Measurements from ENCODE around the gene DDX19B.
"Not testable (repeated sequence)": the region's sequence is repeated elsewhere in the genome, so short reads cannot be mapped to it uniquely, and the experiment has no call there.

DDX19B gene

DNA sequence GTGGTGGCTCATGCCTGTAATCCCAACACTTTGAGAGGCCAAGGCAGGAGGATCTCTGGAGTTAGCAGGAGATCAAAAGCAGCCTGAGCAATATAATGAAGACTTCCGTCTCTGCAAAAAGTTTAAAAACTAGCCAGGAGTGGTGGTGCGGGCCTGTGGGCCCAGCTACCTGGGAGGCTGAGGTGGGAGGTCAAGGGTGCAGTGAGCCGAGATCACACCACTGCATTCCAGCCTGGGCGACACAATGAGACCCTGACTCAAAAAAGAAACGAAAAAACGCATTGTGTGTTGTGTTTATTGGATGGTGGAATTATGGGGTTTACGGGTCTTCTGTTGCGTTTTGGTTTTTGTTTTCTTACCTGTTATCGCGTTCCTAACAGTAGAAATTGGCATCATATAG is 46.9 kb downstream of the DDX19B start:
- peak overlapping the region; percentile 80 for H3K4me3 ChIP-seq (ENCODE audit: low read depth, low read length)
- TF ChIP-seq, protein P1, sequence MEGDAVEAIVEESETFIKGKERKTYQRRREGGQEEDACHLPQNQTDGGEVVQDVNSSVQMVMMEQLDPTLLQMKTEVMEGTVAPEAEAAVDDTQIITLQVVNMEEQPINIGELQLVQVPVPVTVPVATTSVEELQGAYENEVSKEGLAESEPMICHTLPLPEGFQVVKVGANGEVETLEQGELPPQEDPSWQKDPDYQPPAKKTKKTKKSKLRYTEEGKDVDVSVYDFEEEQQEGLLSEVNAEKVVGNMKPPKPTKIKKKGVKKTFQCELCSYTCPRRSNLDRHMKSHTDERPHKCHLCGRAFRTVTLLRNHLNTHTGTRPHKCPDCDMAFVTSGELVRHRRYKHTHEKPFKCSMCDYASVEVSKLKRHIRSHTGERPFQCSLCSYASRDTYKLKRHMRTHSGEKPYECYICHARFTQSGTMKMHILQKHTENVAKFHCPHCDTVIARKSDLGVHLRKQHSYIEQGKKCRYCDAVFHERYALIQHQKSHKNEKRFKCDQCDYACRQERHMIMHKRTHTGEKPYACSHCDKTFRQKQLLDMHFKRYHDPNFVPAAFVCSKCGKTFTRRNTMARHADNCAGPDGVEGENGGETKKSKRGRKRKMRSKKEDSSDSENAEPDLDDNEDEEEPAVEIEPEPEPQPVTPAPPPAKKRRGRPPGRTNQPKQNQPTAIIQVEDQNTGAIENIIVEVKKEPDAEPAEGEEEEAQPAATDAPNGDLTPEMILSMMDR (IDR thresholded peaks at IDR 0.05; ENCODE audit: low read depth, low read length), result no peak

DNA sequence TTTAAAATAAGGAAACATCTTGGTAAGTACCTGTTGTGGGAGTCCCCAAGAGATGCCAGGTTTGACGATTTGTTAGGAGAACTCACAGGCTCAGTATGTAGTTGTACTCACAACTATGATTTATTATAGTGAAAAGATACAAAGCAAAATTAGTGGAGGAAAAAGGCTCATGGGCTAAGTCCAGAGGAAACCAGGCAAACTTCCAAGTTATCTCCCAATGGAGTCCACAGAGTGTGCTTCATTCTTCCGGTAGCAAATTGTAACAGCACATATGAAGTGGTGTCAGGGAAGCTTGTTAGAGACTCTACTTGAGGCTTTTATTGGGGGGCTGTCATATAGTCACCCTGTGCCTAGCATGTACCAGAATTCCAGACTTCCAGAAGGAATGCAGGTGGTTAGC is 50.0 kb downstream of the DDX19B start:
- H3K4me3 ChIP-seq (ENCODE audit: low read depth, low read length), result no peak overlapping the region
- TF ChIP-seq, protein P1 (IDR thresholded peaks at IDR 0.05; ENCODE audit: low read depth, low read length), result no peak

DNA sequence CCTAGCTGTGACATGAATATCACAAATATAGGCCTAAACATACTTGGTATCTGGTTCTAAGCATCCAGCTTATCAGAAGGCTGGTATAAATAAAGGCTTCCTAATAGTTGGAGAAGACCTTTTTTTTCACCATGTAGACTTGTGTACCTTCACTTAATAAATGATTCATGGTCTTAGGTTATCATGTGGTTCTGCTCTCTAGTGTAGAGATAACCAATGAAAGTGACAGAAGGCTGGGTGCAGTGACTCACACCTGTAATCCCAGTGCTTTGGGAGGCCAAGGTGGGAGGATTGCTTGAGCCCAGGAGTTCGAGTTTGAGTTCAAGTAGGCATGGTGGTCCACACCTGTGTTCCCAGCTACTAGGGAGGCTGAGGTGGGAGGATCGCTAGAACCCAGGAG is 50.8 kb downstream of the DDX19B start:
- H3K4me3 ChIP-seq (ENCODE audit: low read depth, low read length), result no peak overlapping the region
- TF ChIP-seq, protein P1 (IDR thresholded peaks at IDR 0.05; ENCODE audit: low read depth, low read length), result no peak

DNA sequence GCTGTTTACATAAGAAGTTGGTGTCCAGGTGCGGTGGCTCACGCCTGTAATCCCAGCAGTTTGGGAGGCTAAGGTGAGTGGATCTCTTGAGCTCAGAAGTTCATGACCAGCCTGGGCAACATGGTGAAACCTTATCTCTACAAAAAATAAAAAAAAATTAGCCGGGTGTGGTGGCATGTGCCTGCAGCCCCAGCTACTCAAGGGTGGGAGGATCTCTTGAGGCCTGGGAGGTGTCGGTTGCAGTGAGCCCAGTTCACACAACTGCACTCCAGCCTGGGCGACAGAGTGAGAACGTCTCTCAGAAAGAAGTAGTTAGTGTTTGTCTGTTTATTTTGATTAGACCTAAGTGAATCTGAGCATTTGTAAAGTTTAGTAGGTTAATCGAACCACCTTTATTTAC is 60.6 kb downstream of the DDX19B start:
- no peak overlapping the region for H3K4me3 ChIP-seq (ENCODE audit: low read depth, low read length)
- TF ChIP-seq, protein P1 (IDR thresholded peaks at IDR 0.05; ENCODE audit: low read depth, low read length), result no peak

DNA sequence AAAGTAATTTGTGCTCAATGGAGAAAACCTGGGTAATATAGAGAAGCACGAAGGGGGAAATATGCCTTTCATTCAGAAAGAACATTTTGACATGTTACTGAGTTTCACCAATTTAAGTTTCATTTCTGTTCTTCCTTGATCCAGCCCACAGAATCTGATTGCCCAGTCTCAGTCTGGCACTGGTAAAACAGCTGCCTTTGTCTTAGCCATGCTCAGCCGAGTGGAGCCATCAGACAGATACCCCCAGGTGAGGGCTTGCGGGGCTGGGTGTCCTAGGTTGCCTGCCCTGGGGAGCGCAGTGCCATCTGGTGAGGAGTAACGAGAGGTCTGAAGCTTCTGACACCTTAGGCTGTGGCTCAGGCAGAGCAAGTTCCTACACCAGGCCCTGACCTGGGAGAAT is 65.4 kb downstream of the DDX19B start:
- H3K4me3 ChIP-seq (ENCODE audit: low read depth, low read length), result no peak overlapping the region
- TF ChIP-seq, protein P1 (IDR thresholded peaks at IDR 0.05; ENCODE audit: low read depth, low read length), result no peak

DNA sequence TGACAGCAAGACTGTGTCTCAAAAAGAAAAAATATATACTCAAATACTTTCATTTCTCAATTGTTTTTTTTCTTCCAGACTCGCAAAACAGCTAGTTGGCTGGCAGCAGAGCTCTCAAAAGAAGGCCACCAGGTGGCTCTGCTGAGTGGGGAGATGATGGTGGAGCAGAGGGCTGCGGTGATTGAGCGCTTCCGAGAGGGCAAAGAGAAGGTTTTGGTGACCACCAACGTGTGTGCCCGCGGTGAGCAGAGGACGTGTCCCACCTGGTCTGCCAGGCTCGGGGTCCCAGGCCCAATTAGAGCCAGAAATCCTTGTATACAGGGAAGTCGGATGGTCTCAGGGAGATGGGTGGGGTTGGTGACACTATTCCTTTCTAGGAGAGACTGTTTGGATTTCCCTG is 71.2 kb downstream of the DDX19B start:
- TF ChIP-seq, protein P1 (IDR thresholded peaks at IDR 0.05; ENCODE audit: low read depth, low read length), result peak; percentile 49
- H3K4me3 ChIP-seq (ENCODE audit: low read depth, low read length), result not testable (repeated sequence)

DNA sequence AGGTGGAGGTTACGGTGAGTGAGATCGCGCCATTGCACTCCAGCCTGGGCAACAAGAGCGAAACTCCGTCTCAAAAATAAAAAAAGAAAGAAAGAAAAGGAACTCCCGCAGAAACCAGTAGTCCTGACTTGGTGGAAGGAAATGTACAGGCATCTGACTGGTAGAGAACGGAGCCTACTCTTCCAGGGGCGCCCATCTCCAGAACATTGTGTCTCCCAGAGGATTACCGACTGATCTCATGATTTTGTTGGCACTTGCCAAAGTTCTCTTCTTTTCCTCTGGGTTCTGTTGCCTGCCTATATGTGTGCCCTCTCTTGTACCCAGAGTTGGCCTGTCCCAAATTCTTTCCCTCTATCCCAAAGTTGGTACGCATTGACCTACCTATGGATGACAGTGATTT is 71.9 kb downstream of the DDX19B start:
- H3K4me3 ChIP-seq (ENCODE audit: low read depth, low read length), result no peak overlapping the region
- TF ChIP-seq, protein P1 (IDR thresholded peaks at IDR 0.05; ENCODE audit: low read depth, low read length), result no peak

All from WI38 (cell line).